MCF 10A (cell line): ENCODE results near the gene LGALS12. TPM values are rescaled to one million over a fixed set of nuclear protein-coding genes. Genes with fewer than 3 reads are reported as not detected.

ENCODE experiments used
- BruUV-seq: library from RNA; stranded (reverse); fragments of 400-500 nt; replicated peaks from 2 replicates; lab custom pipeline; 2021; lab: Mats Ljungman, UMichigan
- CTCF ChIA-PET: fragments of 300-600 bp; sonication (Branson Sonifier 250); formaldehyde crosslinking; extraction: SDS; loops from one replicate; lab custom pipeline; 2021; ENCODE audit warnings: antibody characterized with exemption, inconsistent platforms; lab: Yijun Ruan, JAX
- POLR2A ChIA-PET: fragments of 300-600, 350-650 bp; sonication (Branson Sonifier 250); formaldehyde crosslinking; extraction: SDS; loops from one replicate; lab custom pipeline; 2020; ENCODE audit warnings: antibody characterized with exemption, inconsistent platforms; lab: Yijun Ruan, JAX
- DNase-seq: peaks from one replicate; pipeline ENCODE4 v3.0.0-alpha.2; 2018; ENCODE audit not compliant: unreplicated experiment
- H3K27ac Mint-ChIP-seq: one replicate; pipeline ENCODE4 v1.8.0; 2022; ENCODE audit warnings: mild to moderate bottlenecking, low read depth, mixed read lengths; ENCODE audit not compliant: unreplicated experiment
- H3K27me3 Mint-ChIP-seq: one replicate; pipeline ENCODE4 v1.8.0; 2022; ENCODE audit warnings: mixed read lengths; ENCODE audit not compliant: insufficient read depth, unreplicated experiment
- H3K36me3 Mint-ChIP-seq: one replicate; pipeline ENCODE4 v1.8.0; 2022; ENCODE audit warnings: mild to moderate bottlenecking, moderate library complexity, mixed read lengths; ENCODE audit not compliant: insufficient read depth, unreplicated experiment
- H3K4me1 Mint-ChIP-seq: one replicate; pipeline ENCODE4 v1.8.0; 2022; ENCODE audit warnings: mixed read lengths; ENCODE audit not compliant: insufficient read depth, unreplicated experiment
- H3K4me3 Mint-ChIP-seq: one replicate; pipeline ENCODE4 v1.8.0; 2022; ENCODE audit warnings: mild to moderate bottlenecking, moderate library complexity, mixed read lengths; ENCODE audit not compliant: unreplicated experiment
- H3K9me3 Mint-ChIP-seq: one replicate; pipeline ENCODE4 v1.8.0; 2022; ENCODE audit warnings: mixed read lengths; ENCODE audit not compliant: unreplicated experiment
- CTCF ChIP-seq: fragments of 200-600 bp; IDR thresholded peaks from one replicate; pipeline ENCODE4 v1.8.0; 2022; ENCODE audit warnings: antibody characterized with exemption, mild to moderate bottlenecking; ENCODE audit not compliant: unreplicated experiment
- intact Hi-C: fragments of 100-400 bp; cut with micrococcal nuclease; formaldehyde crosslinking; loops from 2 replicates; pipeline ENCODE4 v1.14.1; 2022
- total RNA-seq: library from RNA; stranded (reverse); gene quantifications from 2 replicates; pipeline ENCODE4 v1.2.3, GENCODE V29; 2022

LGALS12 gene
- total RNA-seq, 1 experiment from 2014 or later = not detected

GRCh38 chr11:63503492-63503891 is 2.4 kb upstream of the LGALS12 start:
- peaks cover 8% of the 10 kb centered on the region for H3K9me3 Mint-ChIP-seq
- intact Hi-C loops = no loop called here

GRCh38 chr11:63504054-63504453 is 1.8 kb upstream of the LGALS12 start:
- peaks cover 8% of the 10 kb centered on the region for H3K9me3 Mint-ChIP-seq
- CTCF ChIA-PET = interaction anchor here (0.6 to 1.5 kb wide), 2 partner anchors 25 to 529 kb away, joined by 3 to 4 read pairs; no protein-coding TSS in a partner anchor
- H3K4me3 Mint-ChIP-seq = no peak overlapping the region
- BruUV-seq = no TSS peak
- intact Hi-C loops = no loop called here
- no peak for TF ChIP-seq CTCF
- DNase-seq = no peak
- POLR2A ChIA-PET = interaction anchor here (0.7 kb wide), 1 partner anchor 38 kb away, joined by 3 read pairs; no protein-coding TSS in a partner anchor
- no peaks in the 10 kb centered on the region for H3K27me3 Mint-ChIP-seq
- H3K36me3 Mint-ChIP-seq = no peaks in the 10 kb centered on the region
- no peaks in the 10 kb centered on the region for H3K4me1 Mint-ChIP-seq
- no peak overlapping the region for H3K27ac Mint-ChIP-seq

More at GRCh38 chr11:63503492-63503891, 2.4 kb upstream of the LGALS12 start:
- no peaks in the 10 kb centered on the region for H3K4me1 Mint-ChIP-seq
- no peaks in the 10 kb centered on the region for H3K36me3 Mint-ChIP-seq
- no peak for TF ChIP-seq CTCF
- H3K4me3 Mint-ChIP-seq = no peak overlapping the region
- no peaks in the 10 kb centered on the region for H3K27me3 Mint-ChIP-seq
- ChIA-PET POLR2A (no interaction called here), CTCF (interaction anchor here (1.5 kb wide), 1 partner anchor 25 kb away, joined by 4 read pairs; no protein-coding TSS in a partner anchor)
- H3K27ac Mint-ChIP-seq = no peak overlapping the region
- no peak for DNase-seq
- no TSS peak for BruUV-seq

GRCh38 chr11:63504933-63505586 is 824 bp upstream of the LGALS12 start:
- Mint-ChIP-seq H3K9me3 (peaks cover under 1% of the 10 kb centered on the region), H3K27me3 (no peaks in the 10 kb centered on the region), H3K4me1 (no peaks in the 10 kb centered on the region), H3K27ac (no peak overlapping the region), H3K4me3 (no peak overlapping the region), H3K36me3 (no peaks in the 10 kb centered on the region)
- TF ChIP-seq CTCF = no peak
- BruUV-seq = no TSS peak
- ChIA-PET CTCF (interaction anchor here (0.6 to 1.5 kb wide), 2 partner anchors 26 to 530 kb away, joined by 3 to 4 read pairs; no protein-coding TSS in a partner anchor), POLR2A (interaction anchor here (0.5 to 0.7 kb wide), 2 partner anchors 39 to 219 kb away, joined by 3 read pairs; no protein-coding TSS in a partner anchor)
- peak; percentile 40 for DNase-seq
- intact Hi-C loops = no loop called here

- H3K36me3 Mint-ChIP-seq = no peaks in the 10 kb centered on the region
- no peak overlapping the region for H3K27ac Mint-ChIP-seq
- BruUV-seq = no TSS peak
- no peak for TF ChIP-seq CTCF
- no peaks in the 10 kb centered on the region for H3K9me3 Mint-ChIP-seq
- CTCF ChIA-PET = interaction anchor here (0.5 to 1.8 kb wide), 3 partner anchors 27 to 248 kb away, joined by 3 to 5 read pairs (median 3); no protein-coding TSS in a partner anchor
- no peak overlapping the region for H3K4me3 Mint-ChIP-seq
- no peaks in the 10 kb centered on the region for H3K27me3 Mint-ChIP-seq
- POLR2A ChIA-PET = no interaction called here
- no peaks in the 10 kb centered on the region for H3K4me1 Mint-ChIP-seq
- intact Hi-C loops = no loop called here
- no peak for DNase-seq
Observed at GRCh38 chr11:63506876-63507275, 992 bp downstream of the LGALS12 start.
